ENCODE data around the gene IGF2BP2. TPM values are rescaled to one million over a fixed set of nuclear protein-coding genes. Genes with fewer than 3 reads are reported as not detected.
"Not testable (repeated sequence)": the region's sequence is repeated elsewhere in the genome, so short reads cannot be mapped to it uniquely, and the experiment has no call there.

IGF2BP2 gene
- total and polyA plus RNA-seq, 8 donors: 3.2 to 17.0 (median 6.6) TPM

DNA sequence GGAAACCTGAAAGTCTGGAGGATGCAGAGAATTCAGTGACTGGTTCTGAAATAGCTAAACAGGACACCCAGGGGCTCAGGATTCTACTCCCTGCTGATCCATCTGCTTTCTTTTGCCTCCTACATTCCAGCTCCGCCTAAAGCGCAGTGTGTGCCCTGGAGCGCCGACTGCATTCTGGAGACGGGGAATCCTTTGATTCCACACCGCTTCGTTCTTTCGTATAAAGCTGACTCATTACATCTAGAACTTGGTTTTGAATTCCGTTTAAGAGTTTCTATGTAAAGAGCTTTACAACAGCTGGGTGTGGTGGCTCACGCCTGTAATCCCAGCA is 177.0 kb downstream of the IGF2BP2 start:
- Histone ChIP-seq H3K9me3 (no peaks in the 10 kb centered on the region), H3K27ac (no peak overlapping the region), H3K27me3 (no peaks in the 10 kb centered on the region), H3K36me3 (no peaks in the 10 kb centered on the region), H3K4me3 (no peak overlapping the region), H3K4me1 (no peaks in the 10 kb centered on the region)
- no peak for ATAC-seq
- 93% methylated on average over 10 of the region's 10 CpGs for WGBS, 2 donors
- FAIRE-seq: no peak
- TF ChIP-seq CTCF (IDR thresholded peaks at IDR 0.05): no peak
- intact Hi-C loops (cut with DNase I): no loop called here
- no peak for DNase-seq

DNA sequence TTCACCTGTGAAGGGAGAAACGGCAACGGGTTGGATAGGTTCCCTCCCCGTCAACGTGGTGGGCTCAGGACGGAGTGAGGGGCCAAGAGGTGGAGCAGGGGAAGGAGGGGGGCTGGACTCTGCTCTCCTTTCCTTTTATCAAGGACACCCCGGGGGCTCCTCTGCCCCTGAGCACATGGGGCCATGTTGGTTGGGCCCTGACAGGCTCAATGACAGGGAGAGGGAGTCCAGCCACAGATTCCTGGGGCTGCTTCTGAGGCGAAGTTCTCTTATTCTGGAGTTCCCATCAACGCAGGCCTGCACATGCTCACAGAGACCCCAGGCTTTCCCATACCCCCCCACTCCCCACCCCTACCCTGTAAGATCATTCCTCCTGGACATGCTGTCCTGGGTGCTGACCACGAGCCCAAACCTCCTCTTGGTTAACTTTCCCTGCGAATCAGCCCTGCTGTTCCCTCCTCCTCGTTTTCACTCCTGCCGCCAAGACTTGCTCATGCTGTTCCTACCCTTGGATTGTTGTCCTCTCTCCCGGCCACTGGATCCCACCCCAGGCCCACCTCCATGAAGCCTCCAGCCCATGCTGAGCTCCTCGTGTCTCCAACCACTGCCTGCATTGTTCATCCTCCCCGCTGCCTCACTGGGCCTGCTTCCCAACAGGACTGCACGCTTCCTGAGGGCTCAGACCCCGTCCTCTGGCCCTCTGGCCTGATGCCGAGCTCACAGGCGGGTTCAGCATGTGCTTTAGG is 177.5 kb downstream of the IGF2BP2 start:
- WGBS, 2 donors: 82 to 83% methylated on average over 19 of the region's 19 CpGs
- no peak overlapping the region for H3K27ac ChIP-seq
- TF ChIP-seq CTCF (IDR thresholded peaks at IDR 0.05): no peak
- ATAC-seq (no peak), DNase-seq (no peak), FAIRE-seq (no peak)
- H3K36me3 ChIP-seq: no peaks in the 10 kb centered on the region
- no peaks in the 10 kb centered on the region for H3K27me3 ChIP-seq
- no peak overlapping the region for H3K4me3 ChIP-seq
- H3K4me1 ChIP-seq: no peaks in the 10 kb centered on the region
- intact Hi-C loops (cut with DNase I): no loop called here
- H3K9me3 ChIP-seq: no peaks in the 10 kb centered on the region

DNA sequence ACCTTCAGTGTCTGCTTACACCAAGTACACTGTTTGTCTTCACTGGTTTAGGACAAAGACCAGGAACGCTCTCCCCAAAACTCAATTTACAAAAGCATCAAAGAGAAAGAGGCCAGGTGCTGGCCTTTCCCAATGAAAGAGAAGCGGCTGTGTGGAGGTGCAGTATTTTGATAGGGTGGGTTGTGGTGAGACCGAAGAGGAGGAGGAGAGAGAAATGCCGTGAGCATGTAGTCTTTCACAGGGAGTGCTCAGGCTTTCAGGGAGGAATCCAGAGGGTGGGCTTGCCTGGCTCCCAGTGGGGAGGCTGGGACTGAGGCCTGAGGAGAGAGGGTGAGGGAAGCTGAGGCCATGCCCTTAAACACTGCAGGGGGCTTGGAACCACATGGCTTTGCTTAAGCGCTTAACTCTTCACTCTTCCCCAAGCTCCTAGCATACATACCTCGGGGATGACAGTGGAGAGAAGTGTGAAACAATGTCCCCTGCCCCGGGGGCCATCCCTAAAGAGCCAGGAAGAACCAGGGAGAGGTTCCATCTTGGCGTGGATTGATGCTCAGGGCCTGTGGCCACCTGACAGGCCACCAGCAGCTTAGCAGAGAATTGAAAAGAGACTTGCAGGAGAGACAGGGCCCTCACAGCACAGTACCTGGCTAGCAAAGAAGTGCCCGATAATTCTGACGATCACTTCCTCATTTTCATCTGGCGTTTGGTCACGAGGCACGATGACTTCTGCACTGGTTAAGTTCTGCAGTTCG is 178.3 kb downstream of the IGF2BP2 start:
- no peak for TF ChIP-seq CTCF (IDR thresholded peaks at IDR 0.05)
- FAIRE-seq (no peak), ATAC-seq (no peak), DNase-seq (no peak)
- H3K4me1 ChIP-seq: no peaks in the 10 kb centered on the region
- 73 to 82% methylated on average over 14 of the region's 14 CpGs for WGBS, 2 donors
- H3K9me3 ChIP-seq: no peaks in the 10 kb centered on the region
- no peak overlapping the region for H3K4me3 ChIP-seq
- intact Hi-C loops (cut with DNase I): no loop called here
- H3K27ac ChIP-seq: no peak overlapping the region
- no peaks in the 10 kb centered on the region for H3K36me3 ChIP-seq
- no peaks in the 10 kb centered on the region for H3K27me3 ChIP-seq

- WGBS, 2 donors: 80 to 81% methylated on average over 15 to 16 of the region's 16 CpGs
- no peak for FAIRE-seq
- intact Hi-C loops (cut with DNase I): no loop called here
- DNase-seq: no peak
- TF ChIP-seq CTCF (IDR thresholded peaks at IDR 0.05): no peak
- H3K27ac ChIP-seq: no peak overlapping the region
- no peak overlapping the region for H3K4me3 ChIP-seq
- no peak for ATAC-seq
- no peaks in the 10 kb centered on the region for H3K27me3 ChIP-seq
- H3K36me3 ChIP-seq: no peaks in the 10 kb centered on the region
- H3K4me1 ChIP-seq: no peaks in the 10 kb centered on the region
- no peaks in the 10 kb centered on the region for H3K9me3 ChIP-seq
Observed at GRCh38 chr3:185645596-185646381, 179.1 kb downstream of the IGF2BP2 start.

- H3K4me3 ChIP-seq; H3K27ac ChIP-seq; H3K4me1 ChIP-seq; DNase-seq; FAIRE-seq; H3K36me3 ChIP-seq; ATAC-seq; H3K9me3 ChIP-seq; intact Hi-C loops (cut with DNase I); H3K27me3 ChIP-seq: not testable (repeated sequence)
- 72 to 73% methylated on average over 17 of the region's 17 CpGs for WGBS, 2 donors
Observed at GRCh38 chr3:185645191-185645590, 179.7 kb downstream of the IGF2BP2 start.
